ELF-1 (cell line): ENCODE measurements around the gene FGFR2.

Experiments
- DNase-seq: peaks from one replicate; pipeline ENCODE4 v3.0.0-alpha.2; 2016; ENCODE audit warnings: low read depth, low spot score

FGFR2 gene

DNA sequence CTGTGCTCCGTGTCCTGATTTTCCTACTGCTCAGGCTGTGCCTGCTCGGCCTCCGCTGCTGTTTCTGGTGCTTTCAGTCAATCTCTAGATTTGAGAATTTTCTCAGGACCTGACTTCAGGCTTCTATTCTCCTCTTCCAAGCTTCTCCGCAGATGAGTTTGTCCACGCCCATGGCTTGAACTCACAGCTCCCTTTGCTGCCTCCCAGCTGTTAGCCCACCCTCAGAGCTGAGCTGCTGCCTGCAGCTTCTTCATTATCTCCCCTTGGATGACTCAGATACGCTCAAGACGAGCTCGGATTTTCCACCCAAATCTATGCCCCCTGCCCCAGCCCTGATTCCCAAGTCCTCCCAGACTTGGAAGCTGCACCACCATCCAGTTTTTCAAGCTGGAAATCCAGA lies 104.7 kb downstream of the FGFR2 start:
- peak; percentile 27 for DNase-seq

DNA sequence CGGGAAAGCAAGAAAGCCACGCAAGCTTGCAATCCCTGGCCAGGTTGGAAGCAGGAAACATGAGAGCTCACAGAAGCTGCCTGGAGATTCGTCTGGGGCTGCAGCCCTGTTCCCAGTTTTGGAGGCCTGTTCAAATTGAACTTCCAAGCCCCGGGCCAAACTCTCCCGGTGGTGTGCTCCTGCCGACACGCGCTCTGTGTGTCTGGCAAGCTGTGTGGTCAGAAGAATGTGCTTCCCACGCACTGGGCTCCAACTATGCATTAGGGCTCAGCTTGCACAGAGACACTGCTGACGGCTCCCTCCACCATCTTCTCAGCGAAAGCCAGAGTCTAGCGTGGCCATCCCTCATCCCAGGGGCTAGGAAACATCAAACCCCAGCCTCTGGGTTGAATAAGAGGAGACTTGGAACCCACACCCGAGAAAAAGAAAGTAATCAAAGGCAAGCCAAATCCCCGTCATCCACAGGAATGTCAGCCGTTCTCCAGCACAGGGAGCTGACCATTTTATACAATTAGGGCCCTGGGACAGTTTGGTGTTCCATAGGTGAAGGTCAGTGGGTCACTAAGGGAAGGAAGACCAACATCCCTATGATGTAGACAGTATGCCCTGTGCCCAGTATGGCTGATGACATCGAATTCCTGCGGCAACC lies 107.2 kb downstream of the FGFR2 start:
- DNase-seq: peak; percentile 76

DNA sequence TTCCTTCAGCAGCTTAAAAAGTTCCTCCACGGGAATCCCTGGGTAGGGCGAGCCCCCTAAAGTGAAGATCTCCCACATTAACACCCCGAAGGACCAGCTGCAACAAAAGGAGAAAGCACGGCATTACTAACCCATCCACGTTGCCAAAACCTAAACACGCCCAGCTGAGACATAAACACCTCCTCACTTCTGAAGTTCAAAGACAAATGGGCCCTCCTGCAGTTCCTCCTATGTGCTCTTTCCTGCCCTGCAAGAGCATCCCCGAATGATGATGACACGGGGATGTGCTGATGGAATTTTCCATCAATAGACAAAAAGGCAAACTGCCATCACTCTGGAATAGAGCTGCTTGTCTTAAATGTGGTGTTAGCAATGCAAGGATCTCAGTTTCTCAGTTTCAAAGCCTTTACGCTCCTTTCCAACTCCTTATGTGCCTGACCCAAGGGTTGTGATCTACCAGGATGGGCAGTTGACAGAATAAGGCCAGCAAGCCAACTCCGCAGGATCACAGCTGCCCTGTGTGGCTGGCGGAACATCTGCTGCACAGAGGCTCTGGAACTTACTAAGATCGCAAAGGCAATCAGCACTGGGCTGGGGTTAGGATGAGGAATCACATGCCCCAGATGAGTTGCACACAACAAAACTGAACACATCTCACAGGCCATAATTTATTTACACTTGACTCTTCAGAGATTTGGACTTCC lies 112.7 kb downstream of the FGFR2 start:
- no peak for DNase-seq

DNA sequence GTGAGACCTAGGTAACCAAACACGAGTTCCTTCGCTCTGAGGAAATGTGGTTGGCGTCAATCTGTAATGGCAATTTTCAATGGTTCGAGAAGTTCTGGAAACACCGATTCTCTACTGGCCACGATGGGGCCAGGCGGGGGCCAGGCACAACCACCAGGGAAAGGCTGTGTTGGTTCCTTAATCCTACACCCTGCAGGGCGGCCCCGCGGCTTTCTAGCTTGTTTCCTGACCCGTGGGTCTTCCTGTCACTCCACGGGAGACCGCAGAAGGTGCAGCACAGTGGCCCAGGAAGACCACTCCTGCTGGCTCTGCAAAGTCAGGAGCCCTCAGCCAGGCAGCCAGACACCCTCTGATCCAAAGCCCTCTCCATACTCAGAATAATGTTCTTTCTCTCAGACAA lies 113.4 kb downstream of the FGFR2 start:
- DNase-seq: no peak

DNA sequence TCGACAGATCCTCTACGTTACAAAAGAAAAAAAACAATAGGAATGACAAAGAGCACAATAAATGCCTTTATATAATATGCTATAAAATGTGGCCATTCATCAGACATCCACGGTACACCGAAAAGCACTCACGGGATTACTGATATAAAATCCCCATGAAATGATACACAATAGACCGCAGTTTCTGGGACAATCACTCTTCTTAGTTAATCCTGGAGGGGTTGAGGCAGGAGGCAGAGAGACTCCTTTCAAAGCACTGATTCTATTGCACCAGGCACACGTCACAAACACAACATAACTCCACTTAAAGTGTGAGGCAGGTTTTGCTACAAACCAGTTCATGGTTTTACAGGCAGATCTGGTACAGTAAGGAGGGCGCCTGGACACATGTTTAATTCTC lies 113.8 kb downstream of the FGFR2 start:
- DNase-seq: no peak

DNA sequence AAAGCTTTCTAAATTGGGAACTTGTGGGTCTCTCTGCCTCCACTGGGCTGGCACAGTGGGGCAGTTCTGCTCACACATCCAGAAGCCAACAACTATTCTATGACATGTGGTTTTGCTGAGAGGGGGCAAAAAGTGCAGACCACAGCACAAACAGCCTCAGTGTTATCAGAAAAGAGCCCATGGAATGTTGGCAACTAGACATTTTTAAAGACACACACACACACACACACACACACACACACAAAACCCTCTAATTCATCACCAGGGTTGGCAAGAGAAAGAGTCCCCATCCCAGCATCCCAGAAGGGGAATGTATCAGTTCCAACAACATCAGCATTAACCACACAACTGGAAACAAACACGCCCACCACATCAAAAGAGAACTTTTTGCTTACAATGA lies 117.1 kb downstream of the FGFR2 start:
- no peak for DNase-seq

DNA sequence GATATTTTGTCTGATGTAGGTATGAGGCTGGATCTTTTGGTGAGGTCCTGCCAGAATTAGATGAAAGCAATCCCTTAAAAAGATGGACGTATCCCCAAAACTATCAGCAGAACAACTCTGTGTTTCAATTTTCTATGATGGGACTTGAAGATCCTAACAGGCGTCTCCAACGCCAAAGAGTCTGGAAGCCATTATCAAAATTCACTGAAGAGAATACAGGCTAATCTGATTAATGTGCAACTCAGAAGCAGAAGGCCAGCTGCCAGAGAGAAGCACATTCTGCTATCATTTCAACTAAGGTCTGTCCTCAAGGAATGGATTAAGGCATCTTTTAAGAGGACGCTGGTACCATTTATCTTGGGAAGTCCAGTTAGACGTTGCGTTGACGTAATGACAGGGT lies 119.7 kb downstream of the FGFR2 start:
- DNase-seq: no peak

DNA sequence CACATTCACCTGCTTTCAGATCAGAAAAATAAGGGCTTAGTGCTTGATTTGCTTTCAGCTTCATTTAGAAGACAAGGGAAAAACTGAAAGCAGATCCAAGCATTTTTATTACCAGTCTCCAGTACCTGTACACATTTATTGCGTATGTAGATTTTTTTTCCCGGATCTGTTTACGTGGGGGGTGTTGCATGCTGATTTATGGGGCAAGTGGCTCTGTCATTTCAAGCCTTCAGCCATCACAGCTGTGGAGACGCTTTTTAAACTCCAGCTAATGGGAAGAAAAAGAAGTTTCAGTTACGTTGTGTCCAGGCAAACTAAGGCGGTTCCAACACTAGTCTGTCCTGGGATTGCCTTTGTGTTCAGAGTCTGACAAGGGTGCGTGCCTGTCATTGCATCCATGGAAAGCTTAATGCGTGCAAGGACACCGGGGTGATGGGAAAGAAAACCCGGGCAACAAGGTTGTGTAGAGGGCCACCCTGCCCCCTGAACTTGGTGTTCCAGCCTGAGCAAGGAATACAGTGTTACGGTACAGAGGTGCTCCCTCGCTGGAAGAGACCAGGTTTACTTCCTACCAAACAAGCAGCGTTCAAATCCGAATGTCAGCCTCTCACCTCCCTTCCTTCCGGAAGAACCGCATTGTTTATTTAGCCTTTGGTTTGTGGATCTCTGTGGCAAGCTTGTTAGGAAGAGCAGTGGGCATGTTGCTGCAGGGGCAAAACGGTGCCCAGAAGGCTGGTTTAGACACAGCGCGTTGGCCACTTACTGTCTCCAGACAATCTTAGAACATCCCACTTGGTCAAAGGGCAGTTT lies 128.2 kb downstream of the FGFR2 start:
- DNase-seq: no peak

DNA sequence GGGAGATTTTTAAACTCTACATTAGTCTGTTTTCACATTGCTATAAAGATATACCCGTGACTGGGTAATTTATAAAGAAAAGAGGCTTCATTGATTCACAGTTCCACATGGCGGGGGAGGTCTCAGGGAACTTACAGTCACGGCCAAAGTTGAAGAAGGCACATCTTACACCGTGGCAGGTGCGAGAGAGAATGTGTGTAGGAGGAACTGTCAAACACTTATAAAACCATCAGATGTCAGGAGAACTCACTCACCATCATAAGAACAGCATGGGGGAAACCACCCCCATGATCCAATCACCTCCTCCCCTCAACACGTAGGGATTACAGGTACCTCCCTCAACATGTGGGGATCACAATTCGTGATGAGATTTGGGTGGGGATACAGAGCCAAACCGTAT lies 129.5 kb downstream of the FGFR2 start:
- no peak for DNase-seq

DNA sequence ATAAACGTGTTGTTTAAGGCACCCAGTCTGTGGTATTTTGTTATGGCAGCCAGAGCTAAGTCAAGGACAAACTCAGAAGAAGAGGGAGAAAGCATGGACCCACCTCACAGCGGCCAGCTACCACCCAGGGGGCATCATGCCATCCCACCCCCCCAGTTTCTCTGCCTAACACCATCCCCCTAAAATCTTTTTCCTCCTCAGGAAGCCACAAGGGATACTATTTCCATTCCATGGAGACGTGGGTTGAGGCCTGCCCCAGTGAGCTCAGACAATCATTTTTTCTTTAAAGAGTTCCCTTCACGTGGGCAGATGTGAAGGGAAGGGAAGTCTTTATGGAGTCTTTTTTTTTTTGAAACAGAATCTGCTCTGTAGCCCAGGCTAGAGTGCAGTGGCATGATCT lies 131.8 kb downstream of the FGFR2 start:
- no peak for DNase-seq

DNA sequence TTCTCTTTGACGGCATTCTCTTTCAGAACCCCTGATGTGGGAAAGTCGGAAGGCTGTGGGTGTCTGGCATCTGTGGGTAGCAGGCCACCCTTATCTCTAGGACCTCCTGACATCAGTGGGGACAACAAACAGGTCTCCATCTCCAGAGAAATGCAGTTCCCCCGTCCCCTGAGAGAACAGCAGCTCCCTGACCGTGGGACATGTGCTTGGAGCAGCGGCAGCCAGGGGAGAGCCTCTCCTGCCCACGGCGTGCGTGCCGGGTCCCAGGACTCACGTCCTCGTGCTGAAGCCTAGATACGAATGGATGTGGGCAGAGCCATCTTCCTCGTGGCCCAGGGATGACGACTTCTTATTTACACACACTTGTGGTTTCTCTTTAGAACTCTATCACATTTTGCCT lies 133.0 kb downstream of the FGFR2 start:
- no peak for DNase-seq

DNA sequence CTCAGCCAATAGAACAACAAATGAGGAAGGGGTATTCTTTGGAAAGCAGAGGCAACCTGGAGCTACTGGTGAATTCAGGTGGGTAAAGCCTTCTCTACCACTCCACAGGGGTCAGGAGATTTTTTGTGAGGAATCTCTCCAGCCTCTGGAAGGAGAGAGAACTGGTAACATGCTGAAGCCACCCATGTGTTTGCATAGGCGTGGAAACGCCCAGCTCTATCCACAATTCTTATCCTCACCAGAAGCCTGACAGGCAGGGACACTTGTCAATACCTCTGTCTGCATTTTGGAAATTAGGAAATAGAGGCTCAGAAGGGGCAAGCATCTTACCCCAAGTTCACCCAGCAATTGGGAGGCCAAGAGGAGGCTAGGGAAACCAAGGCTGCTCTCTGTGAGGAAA lies 133.7 kb downstream of the FGFR2 start:
- no peak for DNase-seq

DNA sequence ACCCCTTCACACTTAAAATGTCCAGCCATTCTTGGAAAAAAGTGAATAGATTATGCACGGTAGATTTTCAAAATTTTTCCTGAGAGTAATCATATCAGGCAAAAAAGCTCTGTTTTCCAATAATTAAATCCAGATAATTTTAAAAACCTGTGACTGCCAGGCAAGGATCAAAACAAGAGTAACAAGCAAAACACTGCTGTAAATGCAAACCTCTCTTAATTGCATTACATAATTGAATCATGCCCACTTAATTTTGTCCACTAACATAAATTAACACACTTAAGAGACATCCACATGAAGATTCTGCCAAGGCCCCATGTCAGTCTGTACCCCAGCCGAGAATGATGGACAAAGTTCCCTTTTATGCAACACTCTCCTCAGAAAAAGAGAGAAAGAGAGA lies 135.3 kb downstream of the FGFR2 start:
- no peak for DNase-seq

DNA sequence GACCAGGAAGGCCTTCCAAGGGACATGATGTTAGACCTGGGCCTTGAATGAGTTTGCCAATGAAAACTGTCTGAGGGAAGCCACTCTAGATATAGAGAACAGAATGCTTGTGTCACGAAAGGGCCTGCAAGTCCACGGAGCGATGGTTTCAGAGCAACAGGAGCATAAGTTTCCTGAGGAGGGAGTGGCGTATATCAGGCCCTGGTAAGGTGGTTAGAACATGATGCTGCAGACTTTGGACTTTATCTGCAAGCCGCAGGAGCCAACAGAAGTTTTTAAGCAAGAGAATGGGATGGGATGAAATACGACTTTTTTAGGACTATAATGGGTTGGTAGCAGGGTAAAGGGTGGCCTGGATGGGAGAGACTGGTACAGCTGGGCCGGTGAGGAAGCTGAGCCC lies 136.0 kb downstream of the FGFR2 start:
- no peak for DNase-seq

DNA sequence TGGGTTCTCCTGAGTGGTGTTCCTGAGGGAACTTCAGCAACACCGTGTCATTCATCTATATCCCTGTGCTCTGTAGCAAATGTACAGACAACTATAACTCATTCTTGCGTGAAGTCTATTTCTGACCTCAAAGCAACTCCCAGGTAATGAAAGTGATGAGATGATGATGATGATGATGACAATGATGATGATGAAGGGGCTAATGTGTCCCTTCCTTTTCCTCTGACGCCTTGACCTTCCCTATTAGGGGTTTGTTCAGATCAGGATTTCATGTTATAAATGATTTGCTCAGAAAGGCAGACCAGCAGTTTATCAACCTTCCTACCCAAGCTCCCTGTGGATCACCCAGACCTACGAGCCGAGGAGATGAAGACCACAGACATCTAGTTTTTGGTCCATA lies 136.9 kb downstream of the FGFR2 start:
- DNase-seq: no peak

DNA sequence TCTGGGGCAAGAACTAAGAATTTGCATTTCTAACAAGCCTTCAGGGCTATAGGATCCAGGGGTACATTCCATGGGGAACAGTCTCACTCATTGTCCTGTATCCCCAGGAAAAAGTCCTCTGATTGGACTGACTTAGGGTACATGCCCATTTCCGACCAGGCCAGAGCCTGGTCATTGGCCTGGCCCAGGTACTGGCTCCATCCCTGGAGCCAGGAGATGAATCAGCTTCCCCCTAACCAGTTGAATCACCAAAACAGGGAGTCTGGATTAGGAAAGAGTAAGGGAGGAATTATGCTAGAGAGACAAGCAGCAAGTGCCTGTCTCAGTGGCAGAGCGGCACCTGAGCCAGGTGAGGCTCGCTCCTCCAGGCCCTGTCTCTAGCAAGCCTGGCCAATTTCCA lies 137.5 kb downstream of the FGFR2 start:
- no peak for DNase-seq

DNA sequence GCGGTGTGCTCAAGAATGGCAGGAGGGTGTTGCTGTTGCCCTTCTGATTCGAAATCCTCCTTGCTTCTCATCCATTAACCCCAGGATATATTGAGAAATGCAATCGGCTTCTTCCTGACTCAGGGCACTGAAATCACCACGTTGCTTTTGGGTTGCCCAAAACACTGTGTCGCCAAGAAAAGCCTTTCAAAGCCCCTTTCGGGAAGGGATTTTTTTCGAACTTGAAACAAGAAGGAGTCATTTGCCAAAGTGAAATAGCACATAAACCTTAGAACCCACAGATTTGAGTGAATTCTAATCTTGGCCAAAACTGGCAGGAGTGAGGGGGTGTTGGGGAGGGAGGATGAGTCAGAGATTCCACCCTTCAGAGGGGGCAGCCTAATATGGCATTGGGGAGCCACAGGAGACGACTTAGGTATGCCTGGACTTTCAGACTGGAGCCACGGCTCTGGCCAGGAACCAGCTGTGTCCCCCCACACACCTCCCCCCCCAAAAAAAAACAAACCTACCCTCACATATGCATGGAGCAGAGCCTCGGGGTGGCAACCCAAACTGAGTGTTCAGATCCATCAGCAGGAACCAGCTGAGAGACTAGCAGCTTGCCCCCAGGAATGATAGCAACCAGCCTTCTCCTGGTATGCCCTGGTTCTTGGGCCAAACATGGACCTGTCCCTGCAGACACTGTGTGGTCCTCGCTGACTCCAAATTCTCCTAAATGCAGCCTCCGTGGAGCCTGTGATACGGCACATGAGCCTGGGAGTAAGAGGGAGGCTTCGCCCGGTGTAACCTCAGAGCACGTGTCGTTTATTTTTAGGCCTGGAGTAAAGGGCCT lies 138.4 kb downstream of the FGFR2 start:
- DNase-seq: no peak

DNA sequence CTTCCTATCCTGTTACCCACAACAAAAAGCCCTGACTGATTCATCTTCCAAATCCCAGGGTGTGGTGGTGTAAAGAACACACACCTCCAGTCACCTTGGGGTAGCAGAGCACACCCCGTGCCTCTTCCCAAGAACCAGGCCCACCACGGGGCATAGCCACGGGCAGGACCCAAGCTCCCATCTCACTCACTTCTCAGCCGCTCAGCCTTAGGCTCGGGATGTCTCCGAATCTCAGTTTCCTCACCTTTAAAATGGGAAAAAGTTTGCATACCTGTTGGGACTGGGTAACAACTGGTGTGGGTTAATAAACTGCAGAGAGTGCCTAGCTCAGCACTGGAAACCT lies 139.0 kb downstream of the FGFR2 start:
- no peak for DNase-seq

DNA sequence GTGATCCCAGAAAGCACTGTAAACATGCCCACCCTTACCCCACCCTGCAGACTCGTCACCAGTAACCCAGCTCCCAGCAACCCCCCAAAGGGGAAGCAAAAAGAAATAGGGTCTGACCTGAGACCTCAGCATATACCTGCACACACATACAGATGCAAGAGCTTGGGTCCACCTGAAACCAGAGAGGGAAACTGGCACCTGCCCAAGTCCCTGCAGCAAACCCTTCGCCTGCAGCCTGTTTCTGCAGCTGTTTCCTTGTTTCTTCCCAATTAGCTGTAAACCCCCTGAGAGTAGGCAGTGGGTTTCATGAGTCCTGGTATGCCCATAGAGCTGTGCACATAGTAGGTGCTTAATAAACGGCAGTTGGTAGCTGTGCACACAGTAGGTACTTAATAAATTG lies 140.5 kb downstream of the FGFR2 start:
- no peak for DNase-seq

DNA sequence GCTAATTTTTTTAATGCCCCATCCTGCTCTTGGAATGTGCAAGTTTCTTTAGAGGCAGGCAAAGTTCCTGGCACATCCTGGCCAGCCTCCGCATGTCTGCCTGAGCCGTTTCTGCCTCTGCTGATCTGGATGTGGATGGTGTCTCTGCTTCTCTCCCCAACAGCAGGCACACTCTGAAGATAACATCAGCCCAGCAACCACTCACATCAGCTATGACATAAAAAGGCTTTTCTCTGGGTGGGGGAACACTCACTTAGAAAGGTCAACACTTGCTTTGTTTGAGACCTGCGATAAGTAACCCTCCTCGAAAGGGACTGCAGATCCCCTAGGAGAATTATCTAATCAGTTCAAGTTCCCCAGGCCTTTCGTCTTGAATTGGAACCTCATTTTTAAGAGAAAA lies 142.9 kb downstream of the FGFR2 start:
- peak; percentile 71 for DNase-seq

DNA sequence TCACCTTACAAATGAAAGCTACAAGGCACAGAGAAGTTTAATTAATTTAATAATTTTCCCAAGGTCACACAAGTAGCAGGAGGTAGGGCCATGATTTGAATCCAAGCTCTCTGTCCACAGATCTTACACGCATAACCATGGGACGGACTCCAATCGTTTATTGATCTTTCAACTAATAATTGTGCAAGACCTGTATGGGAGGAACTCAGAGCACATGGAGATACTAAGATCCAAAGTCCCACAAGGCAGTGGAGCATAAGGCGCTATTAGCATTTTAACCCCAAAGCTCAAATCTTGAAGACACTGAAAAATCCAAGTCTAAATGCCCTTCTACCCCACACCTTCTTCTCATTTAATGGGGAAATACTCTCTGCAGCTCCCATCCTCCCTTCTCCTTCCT lies 143.5 kb downstream of the FGFR2 start:
- DNase-seq: no peak

DNA sequence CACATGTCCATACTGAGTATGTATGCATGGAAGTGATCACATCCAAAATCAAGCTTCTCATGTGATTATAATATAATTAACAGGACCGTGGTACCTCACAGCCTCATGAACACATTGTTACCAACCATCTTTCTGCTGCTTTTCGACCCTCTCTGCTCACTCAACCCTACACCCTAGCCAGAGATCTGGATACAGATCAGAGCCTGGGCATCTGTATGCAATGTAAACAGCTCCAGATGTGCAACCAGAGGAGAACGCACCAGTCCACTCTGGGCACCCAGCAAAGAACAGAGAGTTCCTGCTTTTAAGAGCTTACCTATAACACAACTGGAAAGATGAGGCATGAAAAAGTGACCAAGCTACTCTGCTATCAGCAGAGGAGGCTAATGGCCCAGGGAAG lies 145.1 kb downstream of the FGFR2 start:
- DNase-seq: no peak
